Astrocyte (in vitro differentiated cells and primary cell): ENCODE data around the gene MRPL55. TPM values are rescaled to one million over a fixed set of nuclear protein-coding genes. Genes with fewer than 3 reads are reported as not detected.
A peak's percentile ranks its signal among the peaks of the same experiment; 100 is the strongest.

Experiments
- DNase-seq: peaks from one replicate; pipeline ENCODE4 v3.0.0-alpha.2; 2010; ENCODE audit warnings: low read depth
- FAIRE-seq: peaks from 2 replicates; lab custom pipeline; 2011; peaks lifted over from hg19 to GRCh38; lab: Jason Lieb, UNC
- H2AFZ ChIP-seq: 2 replicates; pipeline ENCODE4 v1.6.0; 2012; ENCODE audit warnings: low read depth, low read length, inconsistent platforms
- H3K27ac ChIP-seq: 2 replicates; pipeline ENCODE4 v1.5.1; 2011; ENCODE audit warnings: low read depth, low read length, inconsistent platforms
- H3K27me3 ChIP-seq: 2 replicates; pipeline ENCODE4 v1.6.0; 2011; ENCODE audit warnings: low read length, inconsistent platforms; ENCODE audit not compliant: insufficient read depth
- H3K36me3 ChIP-seq: 2 replicates; pipeline ENCODE4 v1.5.1; 2011; ENCODE audit warnings: low read length, inconsistent platforms; ENCODE audit not compliant: insufficient read depth
- H3K4me1 ChIP-seq: 2 replicates; pipeline ENCODE4 v1.5.1; 2011; ENCODE audit warnings: low read length, inconsistent platforms; ENCODE audit not compliant: insufficient read depth
- H3K4me2 ChIP-seq: 2 replicates; pipeline ENCODE4 v1.6.0; 2012; ENCODE audit warnings: low read length, inconsistent platforms
- H3K4me3 ChIP-seq: 2 replicates; pipeline ENCODE4 v1.5.1; 2011; ENCODE audit warnings: low read depth, mild to moderate bottlenecking, low read length, inconsistent platforms; ENCODE audit not compliant: insufficient read depth
- H3K79me2 ChIP-seq: 2 replicates; pipeline ENCODE4 v1.6.0; 2012; ENCODE audit warnings: mild to moderate bottlenecking, low read length, inconsistent platforms; ENCODE audit not compliant: insufficient read depth
- H3K9ac ChIP-seq: 2 replicates; pipeline ENCODE4 v1.6.0; 2012; ENCODE audit warnings: mild to moderate bottlenecking, low read length, inconsistent platforms
- H3K9me3 ChIP-seq: 2 replicates; pipeline ENCODE4 v1.5.1; 2012; ENCODE audit warnings: low read depth, mild to moderate bottlenecking, low read length, inconsistent platforms; ENCODE audit not compliant: insufficient read depth
- H4K20me1 ChIP-seq: 2 replicates; pipeline ENCODE4 v1.6.0; 2012; ENCODE audit warnings: low read length, inconsistent platforms; ENCODE audit not compliant: insufficient read depth
- H3K27ac Mint-ChIP-seq: one replicate; pipeline ENCODE4 v1.8.0; 2021; ENCODE audit warnings: mild to moderate bottlenecking, mixed read lengths; ENCODE audit not compliant: unreplicated experiment
- H3K27me3 Mint-ChIP-seq: one replicate; pipeline ENCODE4 v1.8.0; 2021; ENCODE audit warnings: low read depth, mixed read lengths; ENCODE audit not compliant: unreplicated experiment
- H3K36me3 Mint-ChIP-seq: one replicate; pipeline ENCODE4 v1.8.0; 2021; ENCODE audit warnings: low read depth, mixed read lengths; ENCODE audit not compliant: unreplicated experiment
- H3K4me1 Mint-ChIP-seq: one replicate; pipeline ENCODE4 v1.8.0; 2021; ENCODE audit warnings: low read depth, mixed read lengths; ENCODE audit not compliant: unreplicated experiment
- H3K4me3 Mint-ChIP-seq: one replicate; pipeline ENCODE4 v1.8.0; 2021; ENCODE audit warnings: mild to moderate bottlenecking, moderate library complexity, mixed read lengths; ENCODE audit not compliant: unreplicated experiment
- H3K9me3 Mint-ChIP-seq: one replicate; pipeline ENCODE4 v1.8.0; 2021; ENCODE audit warnings: mild to moderate bottlenecking, mixed read lengths; ENCODE audit not compliant: unreplicated experiment
- CTCF ChIP-seq: IDR thresholded peaks from 2 replicates; pipeline ENCODE4 v1.5.1; 2011; ENCODE audit warnings: low read depth, mild to moderate bottlenecking, inconsistent platforms, low read length, moderate library complexity; ENCODE audit not compliant: insufficient read depth
- EZH2 ChIP-seq: IDR thresholded peaks from 2 replicates; pipeline ENCODE4 v1.6.1; 2012; ENCODE audit warnings: mild to moderate bottlenecking, low read length, inconsistent platforms; ENCODE audit not compliant: insufficient read depth
- total RNA-seq: library from RNA; stranded (reverse); gene quantifications from 2 replicates; pipeline ENCODE4 v1.2.1, GENCODE V29; 2021

The MRPL55 gene
- total RNA-seq, 1 donor from 2014 or later: 50.8 TPM

GRCh38 chr1:228101614-228101993 is 7.5 kb downstream of the MRPL55 start:
- peak overlapping the region; percentile 84 for H3K9ac ChIP-seq
- H3K36me3 ChIP-seq: peaks cover 15% of the 10 kb centered on the region
- H3K4me2 ChIP-seq: peak overlapping the region; percentile 90
- no peaks in the 10 kb centered on the region for H3K27me3 ChIP-seq
- peaks cover 68% of the 10 kb centered on the region for H3K79me2 ChIP-seq
- H3K9me3 Mint-ChIP-seq: no peaks in the 10 kb centered on the region
- H3K27me3 Mint-ChIP-seq: no peaks in the 10 kb centered on the region
- H3K36me3 Mint-ChIP-seq: peaks cover 12% of the 10 kb centered on the region
- H3K27ac ChIP-seq: no peak overlapping the region
- no peaks in the 10 kb centered on the region for H3K9me3 ChIP-seq
- H3K4me1 Mint-ChIP-seq: peaks cover 8% of the 10 kb centered on the region
- FAIRE-seq (no peak), DNase-seq (no peak)
- peaks cover 54% of the 10 kb centered on the region for H4K20me1 ChIP-seq
- no peak overlapping the region for H3K27ac Mint-ChIP-seq
- H3K4me1 ChIP-seq: peaks cover 4% of the 10 kb centered on the region
- peak overlapping the region; percentile 61 for H3K4me3 ChIP-seq
- TF ChIP-seq CTCF: no peak
- no peak for TF ChIP-seq EZH2
- peak overlapping the region; percentile 81 for H3K4me3 Mint-ChIP-seq
- H2AFZ ChIP-seq: no peak overlapping the region

GRCh38 chr1:228100822-228101613 is 8.1 kb downstream of the MRPL55 start:
- H3K9me3 Mint-ChIP-seq: no peaks in the 10 kb centered on the region
- TF ChIP-seq CTCF: no peak
- TF ChIP-seq EZH2: no peak
- peak overlapping the region; percentile 90 for H3K4me2 ChIP-seq
- H3K36me3 ChIP-seq: peaks cover 15% of the 10 kb centered on the region
- H3K79me2 ChIP-seq: peaks cover 74% of the 10 kb centered on the region
- H3K27ac Mint-ChIP-seq: no peak overlapping the region
- no peaks in the 10 kb centered on the region for H3K27me3 ChIP-seq
- peak overlapping the region; percentile 84 for H3K9ac ChIP-seq
- H3K4me1 ChIP-seq: peaks cover 4% of the 10 kb centered on the region
- no peak overlapping the region for H3K4me3 ChIP-seq
- no peaks in the 10 kb centered on the region for H3K27me3 Mint-ChIP-seq
- no peak overlapping the region for H3K27ac ChIP-seq
- H3K4me3 Mint-ChIP-seq: peak overlapping the region; percentile 81
- DNase-seq (no peak), FAIRE-seq (no peak)
- no peak overlapping the region for H2AFZ ChIP-seq
- H3K36me3 Mint-ChIP-seq: peaks cover 12% of the 10 kb centered on the region
- H4K20me1 ChIP-seq: peaks cover 60% of the 10 kb centered on the region
- peaks cover 11% of the 10 kb centered on the region for H3K4me1 Mint-ChIP-seq
- no peaks in the 10 kb centered on the region for H3K9me3 ChIP-seq

GRCh38 chr1:228099331-228099732 is 9.8 kb downstream of the MRPL55 start:
- Mint-ChIP-seq H3K27ac (no peak overlapping the region), H3K36me3 (peaks cover 17% of the 10 kb centered on the region), H3K9me3 (peaks cover 3% of the 10 kb centered on the region), H3K27me3 (no peaks in the 10 kb centered on the region), H3K4me3 (peak overlapping the region; percentile 45), H3K4me1 (peaks cover 23% of the 10 kb centered on the region)
- Histone ChIP-seq H3K4me2 (no peak overlapping the region), H3K9ac (no peak overlapping the region), H2AFZ (no peak overlapping the region), H3K79me2 (peaks cover 91% of the 10 kb centered on the region), H3K9me3 (peaks cover 4% of the 10 kb centered on the region), H3K4me3 (no peak overlapping the region), H4K20me1 (peaks cover 77% of the 10 kb centered on the region), H3K36me3 (peaks cover 15% of the 10 kb centered on the region), H3K27me3 (no peaks in the 10 kb centered on the region), H3K4me1 (peaks cover 4% of the 10 kb centered on the region), H3K27ac (no peak overlapping the region)
- DNase-seq: no peak
- FAIRE-seq: no peak
- TF ChIP-seq CTCF: no peak
- no peak for TF ChIP-seq EZH2
